Epithelial cell of esophagus (primary cell): Measurements from ENCODE around the gene NRP2.

Experiments used
- DNase-seq: peaks from one replicate; pipeline ENCODE4 v3.0.0; 2010; ENCODE audit warnings: low read depth
- H3K4me3 ChIP-seq: 2 replicates; pipeline ENCODE4 v1.5.1; 2011; ENCODE audit warnings: mild to moderate bottlenecking, low read length, control low read depth
- TF ChIP-seq, protein P1 (sequence below): IDR thresholded peaks from 2 replicates; pipeline ENCODE4 v1.5.1; 2011; ENCODE audit warnings: low read depth, mild to moderate bottlenecking, low read length, control low read depth, inconsistent platforms; ENCODE audit not compliant: insufficient read depth; ENCODE audit errors: missing control alignments

The NRP2 gene

GRCh38 chr2:205808486-205809121 lies 126.3 kb downstream of the NRP2 start:
- H3K4me3 ChIP-seq: no peak overlapping the region
- no peak for DNase-seq
- TF ChIP-seq, protein P1, sequence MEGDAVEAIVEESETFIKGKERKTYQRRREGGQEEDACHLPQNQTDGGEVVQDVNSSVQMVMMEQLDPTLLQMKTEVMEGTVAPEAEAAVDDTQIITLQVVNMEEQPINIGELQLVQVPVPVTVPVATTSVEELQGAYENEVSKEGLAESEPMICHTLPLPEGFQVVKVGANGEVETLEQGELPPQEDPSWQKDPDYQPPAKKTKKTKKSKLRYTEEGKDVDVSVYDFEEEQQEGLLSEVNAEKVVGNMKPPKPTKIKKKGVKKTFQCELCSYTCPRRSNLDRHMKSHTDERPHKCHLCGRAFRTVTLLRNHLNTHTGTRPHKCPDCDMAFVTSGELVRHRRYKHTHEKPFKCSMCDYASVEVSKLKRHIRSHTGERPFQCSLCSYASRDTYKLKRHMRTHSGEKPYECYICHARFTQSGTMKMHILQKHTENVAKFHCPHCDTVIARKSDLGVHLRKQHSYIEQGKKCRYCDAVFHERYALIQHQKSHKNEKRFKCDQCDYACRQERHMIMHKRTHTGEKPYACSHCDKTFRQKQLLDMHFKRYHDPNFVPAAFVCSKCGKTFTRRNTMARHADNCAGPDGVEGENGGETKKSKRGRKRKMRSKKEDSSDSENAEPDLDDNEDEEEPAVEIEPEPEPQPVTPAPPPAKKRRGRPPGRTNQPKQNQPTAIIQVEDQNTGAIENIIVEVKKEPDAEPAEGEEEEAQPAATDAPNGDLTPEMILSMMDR: no peak

DNA sequence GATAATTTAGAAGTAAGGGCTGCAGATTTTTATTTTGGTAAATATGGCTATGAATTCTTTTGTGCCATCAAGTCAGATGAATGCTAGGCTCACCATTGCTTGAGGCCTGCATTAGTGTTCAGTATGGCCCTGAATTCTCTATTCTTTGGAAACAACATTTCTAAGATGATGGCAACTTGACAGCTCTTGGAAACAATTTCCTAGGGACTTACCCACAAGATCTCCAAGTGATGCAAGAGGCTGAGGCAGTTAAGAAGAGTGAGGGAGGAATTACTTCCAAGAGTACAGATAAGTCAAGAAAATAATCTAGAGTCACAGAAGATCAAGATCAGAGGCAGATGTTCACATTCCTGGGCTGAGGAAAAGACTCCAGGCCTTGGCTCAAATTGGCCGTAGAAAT lies 129.1 kb downstream of the NRP2 start:
- TF ChIP-seq, protein P1: no peak
- DNase-seq: no peak
- no peak overlapping the region for H3K4me3 ChIP-seq

DNA sequence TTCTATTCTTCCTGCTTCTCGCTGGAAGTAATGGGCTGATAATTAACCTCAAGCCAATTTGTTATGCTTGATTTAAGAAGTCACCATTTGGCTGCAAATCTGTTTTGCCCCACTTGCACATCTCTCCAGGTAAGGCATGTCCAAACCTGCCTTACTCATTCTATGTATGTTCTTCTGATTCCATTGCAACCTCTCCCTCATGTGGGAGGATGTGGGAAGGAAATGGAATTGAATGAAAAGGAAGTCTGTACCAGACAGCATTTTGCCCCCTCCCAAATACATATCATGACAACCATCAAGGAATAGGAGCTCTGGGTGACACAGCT lies 131.7 kb downstream of the NRP2 start:
- TF ChIP-seq, protein P1: peak; percentile 22
- DNase-seq: peak; percentile 81
- H3K4me3 ChIP-seq: no peak overlapping the region

GRCh38 chr2:205815673-205816072 lies 133.4 kb downstream of the NRP2 start:
- TF ChIP-seq, protein P1: no peak
- no peak for DNase-seq
- H3K4me3 ChIP-seq: no peak overlapping the region

GRCh38 chr2:205816268-205816667 lies 134.0 kb downstream of the NRP2 start:
- TF ChIP-seq, protein P1: no peak
- H3K4me3 ChIP-seq: no peak overlapping the region
- peak; percentile 11 for DNase-seq

DNA sequence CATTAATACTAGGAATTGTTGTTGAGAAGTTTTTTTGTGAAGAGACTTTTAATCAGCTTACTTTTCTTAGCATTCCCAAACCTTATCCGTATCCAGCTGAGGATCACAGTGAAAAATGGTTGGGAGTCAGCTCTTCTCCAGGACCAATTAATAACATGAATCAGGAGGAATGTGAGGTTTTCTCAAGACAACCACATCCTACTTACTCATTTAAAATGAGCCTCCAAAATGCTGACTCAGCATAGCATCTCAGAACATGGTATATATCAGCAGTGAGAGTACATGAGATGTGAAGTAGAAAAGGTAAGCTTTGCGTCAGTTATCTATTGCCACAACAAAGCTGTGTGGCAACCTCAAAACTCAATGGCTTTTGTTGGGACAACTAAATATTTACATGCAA lies 140.3 kb downstream of the NRP2 start:
- TF ChIP-seq, protein P1: no peak
- DNase-seq: peak; percentile 40
- no peak overlapping the region for H3K4me3 ChIP-seq

GRCh38 chr2:205827809-205828365 lies 145.6 kb downstream of the NRP2 start:
- TF ChIP-seq, protein P1: no peak
- no peak for DNase-seq
- no peak overlapping the region for H3K4me3 ChIP-seq
